H1 (cell line): ENCODE results near the gene DIP2B. TPM values are rescaled to one million over a fixed set of nuclear protein-coding genes. Genes with fewer than 3 reads are reported as not detected.

ENCODE experiments used
- CTCF ChIA-PET: fragments of 300-600 bp; sonication (Branson Sonifier 250); formaldehyde crosslinking; loops from one replicate; lab custom pipeline; 2021; ENCODE audit not compliant: partially characterized antibody; lab: Charles Lee
- POLR2A ChIA-PET: fragments of 300-600 bp; sonication (Branson Sonifier 250); formaldehyde crosslinking; loops from one replicate; lab custom pipeline; 2021; ENCODE audit warnings: inconsistent platforms; ENCODE audit not compliant: partially characterized antibody; lab: Charles Lee
- DNase-seq, 2 experiments: peaks; one replicate each; pipeline versions ENCODE4 v3.0.0 to v3.0.0-alpha.2; 2010 to 2022; ENCODE audit warnings: low spot score in 2 of 2, low read depth in 1 of 2, mixed read lengths in 1 of 2
- FAIRE-seq: peaks from 2 replicates; lab custom pipeline; 2011; peaks lifted over from hg19 to GRCh38; lab: Jason Lieb, UNC
- H2AFZ ChIP-seq: 2 replicates; pipeline ENCODE4 v1.8.1; 2012; ENCODE audit warnings: low read length, inconsistent platforms
- H2AK5ac ChIP-seq: 2 replicates; pipeline ENCODE4 v1.6.1; 2013; ENCODE audit warnings: low read depth, low read length
- H2BK120ac ChIP-seq: replicated peaks from 2 replicates; pipeline ENCODE3; 2013; ENCODE audit warnings: low read depth, low read length, inconsistent platforms
- H2BK12ac ChIP-seq: 2 replicates; pipeline ENCODE4 v1.6.1; 2013; ENCODE audit warnings: low read depth, low read length
- H2BK15ac ChIP-seq: 2 replicates; pipeline ENCODE4 v1.6.1; 2013; ENCODE audit warnings: low read length
- H2BK20ac ChIP-seq: 2 replicates; pipeline ENCODE4 v1.6.1; 2013; ENCODE audit warnings: low read length
- H2BK5ac ChIP-seq: 2 replicates; pipeline ENCODE4 v1.6.1; 2013; ENCODE audit warnings: low read depth, low read length
- H3K14ac ChIP-seq: 2 replicates; pipeline ENCODE4 v1.6.1; 2013; ENCODE audit warnings: inconsistent platforms; ENCODE audit not compliant: insufficient read length
- H3K18ac ChIP-seq: 2 replicates; pipeline ENCODE4 v1.6.1; 2013; ENCODE audit warnings: low read length; ENCODE audit errors: extremely low read depth
- H3K23ac ChIP-seq: 2 replicates; pipeline ENCODE4 v1.6.1; 2013; ENCODE audit warnings: inconsistent platforms; ENCODE audit not compliant: insufficient read length
- H3K23me2 ChIP-seq: 2 replicates; pipeline ENCODE4 v1.6.1; 2013; ENCODE audit warnings: low read depth, low read length
- H3K27ac ChIP-seq: 2 replicates; pipeline ENCODE4 v1.6.1; 2011; ENCODE audit warnings: low read depth, low read length, inconsistent platforms
- H3K27me3 ChIP-seq, 4 experiments: replicated peaks in 1 of 4; 1 replicate in 1 of 4; 2 replicates in 3 of 4; pipeline versions ENCODE4 v1.6.1 to v1.8.1; 2011 to 2013; ENCODE audit warnings: low read length in 3 of 4, mild to moderate bottlenecking in 3 of 4, inconsistent platforms in 2 of 4, mixed read lengths in 2 of 4, moderate library complexity in 1 of 4; ENCODE audit not compliant: control insufficient read depth in 3 of 4, insufficient read depth in 3 of 4; ENCODE audit errors: extremely low read depth in 1 of 4
- H3K36me3 ChIP-seq, 4 experiments: 2 replicates each; pipeline versions ENCODE4 v1.6.1 to v1.8.1; 2011 to 2013; ENCODE audit warnings: mild to moderate bottlenecking in 4 of 4, low read length in 3 of 4, moderate library complexity in 2 of 4, control low read depth in 1 of 4, inconsistent platforms in 1 of 4; ENCODE audit not compliant: insufficient read depth in 4 of 4, control insufficient read depth in 2 of 4
- H3K4ac ChIP-seq: replicated peaks from 2 replicates; pipeline ENCODE3; 2013; ENCODE audit warnings: low read length, low read depth, mixed read lengths, inconsistent platforms; ENCODE audit not compliant: insufficient read length
- H3K4me1 ChIP-seq, 4 experiments: replicated peaks in 1 of 4; 1 replicate in 1 of 4; 2 replicates in 3 of 4; pipeline versions ENCODE4 v1.6.1 to v1.8.1; 2011 to 2013; ENCODE audit warnings: low read length in 3 of 4, inconsistent platforms in 2 of 4, mixed read lengths in 1 of 4; ENCODE audit not compliant: insufficient read depth in 4 of 4, control insufficient read depth in 3 of 4
- H3K4me2 ChIP-seq, 2 experiments: 2 replicates each; pipeline versions ENCODE4 v1.6.1 to v1.8.1; 2011 to 2013; ENCODE audit warnings: low read depth in 2 of 2, low read length in 2 of 2, control low read depth in 1 of 2, inconsistent platforms in 1 of 2, mild to moderate bottlenecking in 1 of 2; ENCODE audit not compliant: insufficient read depth in 1 of 2
- H3K4me3 ChIP-seq, 4 experiments: fragments of 200-600, 300-600 bp in 1 of 4; sonication (generic), shearing (Covaris generic), sonication (Bioruptor Twin) in 1 of 4; 2 replicates each; pipeline versions ENCODE4 v1.5.1 to v1.8.1; 2011 to 2016; ENCODE audit warnings: low read length in 4 of 4, low read depth in 3 of 4, control low read depth in 2 of 4, inconsistent platforms in 2 of 4, mild to moderate bottlenecking in 2 of 4, mixed read lengths in 1 of 4, moderate library complexity in 1 of 4; ENCODE audit not compliant: insufficient read depth in 2 of 4; ENCODE audit errors: extremely low read depth in 1 of 4
- H3K56ac ChIP-seq: replicated peaks from 2 replicates; pipeline ENCODE3; 2013; ENCODE audit warnings: low read depth, mild to moderate bottlenecking, mixed read lengths, low read length, inconsistent platforms; ENCODE audit not compliant: insufficient read length
- H3K79me1 ChIP-seq: 2 replicates; pipeline ENCODE4 v1.6.1; 2013; ENCODE audit warnings: low read depth, low read length, control low read depth
- H3K79me2 ChIP-seq, 2 experiments: 2 replicates each; pipeline versions ENCODE4 v1.6.1 to v1.8.1; 2012 to 2013; ENCODE audit warnings: low read length in 2 of 2, mild to moderate bottlenecking in 2 of 2, inconsistent platforms in 1 of 2; ENCODE audit not compliant: insufficient read depth in 2 of 2, control insufficient read depth in 1 of 2
- H3K9ac ChIP-seq, 4 experiments: replicated peaks in 1 of 4; 1 replicate in 1 of 4; 2 replicates in 3 of 4; pipeline versions ENCODE4 v1.6.1 to v1.8.1; 2011 to 2013; ENCODE audit warnings: low read depth in 3 of 4, low read length in 3 of 4, control low read depth in 2 of 4, mild to moderate bottlenecking in 2 of 4, moderate library complexity in 2 of 4, inconsistent platforms in 1 of 4; ENCODE audit errors: extremely low read depth in 1 of 4
- H3K9me3 ChIP-seq, 2 experiments: 2 replicates each; pipeline versions ENCODE4 v1.6.1 to v1.8.1; 2012 to 2013; ENCODE audit warnings: mild to moderate bottlenecking in 2 of 2, moderate library complexity in 2 of 2, control low read depth in 1 of 2, inconsistent platforms in 1 of 2, low read depth in 1 of 2, low read length in 1 of 2, mixed read lengths in 1 of 2; ENCODE audit not compliant: insufficient read depth in 2 of 2
- H4K20me1 ChIP-seq, 2 experiments: replicated peaks in 1 of 2; 2 replicates each; pipeline versions ENCODE3 to v1.8.1; 2011 to 2013; ENCODE audit warnings: inconsistent platforms in 2 of 2, low read length in 2 of 2, mild to moderate bottlenecking in 1 of 2; ENCODE audit not compliant: insufficient read depth in 2 of 2, control insufficient read depth in 1 of 2
- H4K5ac ChIP-seq: 2 replicates; pipeline ENCODE4 v1.6.1; 2013; ENCODE audit warnings: low read length, low read depth, mixed read lengths, inconsistent platforms; ENCODE audit not compliant: insufficient read length
- H4K8ac ChIP-seq: 2 replicates; pipeline ENCODE4 v1.8.0; 2013; ENCODE audit warnings: mild to moderate bottlenecking, moderate library complexity, low read length, inconsistent platforms; ENCODE audit not compliant: insufficient read depth; ENCODE audit errors: extremely low read depth
- H4K91ac ChIP-seq: replicated peaks from 2 replicates; pipeline ENCODE3; 2013; ENCODE audit warnings: low read length, mixed read lengths, inconsistent platforms; ENCODE audit not compliant: insufficient read length
- CHD7 ChIP-seq: fragments of 300-600 bp; sonication (generic); IDR thresholded peaks from 2 replicates; pipeline ENCODE4 v1.7.1; 2012; ENCODE audit warnings: low read length, moderate library complexity, mild to moderate bottlenecking, inconsistent platforms; ENCODE audit not compliant: insufficient replicate concordance
- TAF1 ChIP-seq: IDR thresholded peaks from 2 replicates; pipeline ENCODE4 v1.6.1; 2011; ENCODE audit warnings: mild to moderate bottlenecking, low read depth, low read length
- polyA plus RNA-seq, 7 experiments: library from polyadenylated mRNA; depleted of rRNA in 3 of 7; stranded (reverse) in 5 of 7; unstranded in 2 of 7; fragments of >200 nt in 5 of 7; fragments of 200-250 nt in 2 of 7; gene quantifications; 1 replicate in 5 of 7; 2 replicates in 1 of 7; 4 replicates in 1 of 7; pipeline versions ENCODE4 v1.2.1 to v1.2.3, GENCODE V29; 2011 to 2013; ENCODE audit warnings: missing spikeins in 2 of 7, mixed read lengths in 2 of 7
- total RNA-seq: library from RNA; stranded (reverse); fragmentation: NEBNext Ultra II Directional; extraction: Animal tissue kit (Norgen Biotek cat#: 25700); gene quantifications from 2 replicates; pipeline ENCODE4 v1.2.1, GENCODE V29; 2021

Gene DIP2B
- total and polyA plus RNA-seq, 2 of the 8 experiments (the other 6 are each of a cell fraction or from before 2014, with no cell fraction given), result 11.1 to 29.6 TPM

GRCh38 chr12:50706606-50707005 lies 201.8 kb downstream of the DIP2B start:
- CTCF ChIA-PET, result no interaction called here
- FAIRE-seq, result no peak
- no peak overlapping the region for H2BK20ac ChIP-seq
- H3K14ac ChIP-seq, result no peak overlapping the region
- no peaks in the 10 kb centered on the region for H3K79me1 ChIP-seq
- H2BK5ac ChIP-seq, result no peak overlapping the region
- H3K79me2 ChIP-seq, result no peaks in the 10 kb centered on the region
- no peak overlapping the region for H2BK120ac ChIP-seq
- no peak overlapping the region for H2AFZ ChIP-seq
- H4K91ac ChIP-seq, result no peak overlapping the region
- no peak overlapping the region for H2BK15ac ChIP-seq
- H3K4me1 ChIP-seq, result no peaks in the 10 kb centered on the region
- H3K9me3 ChIP-seq, result no peaks in the 10 kb centered on the region
- no peak for DNase-seq
- H3K4me3 ChIP-seq, result no peak overlapping the region
- no peak overlapping the region for H3K4me2 ChIP-seq
- no peak overlapping the region for H2BK12ac ChIP-seq
- H4K8ac ChIP-seq, result no peak overlapping the region
- H3K27ac ChIP-seq, result no peak overlapping the region
- no peaks in the 10 kb centered on the region for H3K27me3 ChIP-seq
- H3K9ac ChIP-seq, result no peak overlapping the region
- H4K20me1 ChIP-seq, result peaks cover 1 to 3% of the 10 kb centered on the region in 2 experiments
- POLR2A ChIA-PET, result no interaction called here
- H3K23ac ChIP-seq, result no peak overlapping the region
- H2AK5ac ChIP-seq, result no peak overlapping the region
- H3K4ac ChIP-seq, result no peak overlapping the region
- no peak overlapping the region for H4K5ac ChIP-seq
- peaks cover 3 to 42% (median 29%) of the 10 kb centered on the region in 4 experiments; a peak in 6 of 8 replicates for H3K36me3 ChIP-seq
- no peak overlapping the region for H3K18ac ChIP-seq
- H3K56ac ChIP-seq, result no peak overlapping the region
- no peaks in the 10 kb centered on the region for H3K23me2 ChIP-seq
- TF ChIP-seq TAF1, result no peak
- no peak for TF ChIP-seq CHD7
